Activated CD4-positive, alpha-beta T cell treated with anti-CD3 and anti-CD28 coated beads for 1 hour (primary cell): ENCODE results near the gene TSC22D4.

Experiments used
- DNase-seq: peaks from one replicate; pipeline ENCODE4 v3.0.0-alpha.2; 2020

TSC22D4 gene

GRCh38 chr7:100492738-100493475, 13.9 kb upstream of the TSC22D4 start:
- DNase-seq = no peak

- no peak for DNase-seq
Observed at GRCh38 chr7:100491192-100491578, 12.2 kb upstream of the TSC22D4 start.

- DNase-seq = no peak
Observed at GRCh38 chr7:100490483-100491191, 11.6 kb upstream of the TSC22D4 start.

- no peak for DNase-seq
Observed at GRCh38 chr7:100489824-100490223, 10.8 kb upstream of the TSC22D4 start.

GRCh38 chr7:100489121-100489520, 10.1 kb upstream of the TSC22D4 start:
- no peak for DNase-seq

- DNase-seq = no peak
Observed at GRCh38 chr7:100488333-100489095, 9.5 kb upstream of the TSC22D4 start.

GRCh38 chr7:100486753-100487446, 7.9 kb upstream of the TSC22D4 start:
- DNase-seq = no peak

GRCh38 chr7:100486111-100486636, 7.2 kb upstream of the TSC22D4 start:
- no peak for DNase-seq

GRCh38 chr7:100485471-100485876, 6.5 kb upstream of the TSC22D4 start:
- DNase-seq = no peak

GRCh38 chr7:100484673-100485045, 5.6 kb upstream of the TSC22D4 start:
- DNase-seq = no peak

GRCh38 chr7:100483722-100484672, 5.0 kb upstream of the TSC22D4 start, which contains the start of gene NYAP1:
NYAP1 (plus strand) TSS chr7:100483927; CDS start chr7:100485312, 1,385 bp downstream.
- peak; percentile 39 for DNase-seq

GRCh38 chr7:100483090-100483721, 4.2 kb upstream of the TSC22D4 start:
- peak; percentile 72 for DNase-seq

- no peak for DNase-seq
Observed at GRCh38 chr7:100482728-100483089, 3.7 kb upstream of the TSC22D4 start.

GRCh38 chr7:100481466-100481865, 2.5 kb upstream of the TSC22D4 start:
- no peak for DNase-seq

- no peak for DNase-seq
Observed at GRCh38 chr7:100477871-100478267, 1.1 kb downstream of the TSC22D4 start.

GRCh38 chr7:100476903-100477870, 1.8 kb downstream of the TSC22D4 start:
- no peak for DNase-seq

- no peak for DNase-seq
Observed at GRCh38 chr7:100476101-100476780, 2.8 kb downstream of the TSC22D4 start.

GRCh38 chr7:100475549-100475948, 3.5 kb downstream of the TSC22D4 start:
- no peak for DNase-seq

- DNase-seq = no peak
Observed at GRCh38 chr7:100472854-100473499, 6.0 kb downstream of the TSC22D4 start.
